HFF-Myc (cell line): ENCODE results near the gene RNF208.

Experiments used
- DNase-seq: peaks from one replicate; pipeline ENCODE4 v3.0.0-alpha.2; 2011; ENCODE audit warnings: low read depth; ENCODE audit errors: extremely low read depth
- H3K4me3 ChIP-seq: replicated peaks from 2 replicates; pipeline ENCODE4 v1.5.1; 2011; ENCODE audit warnings: low read depth, mild to moderate bottlenecking, control low read depth, low read length
- CTCF ChIP-seq: IDR thresholded peaks from 2 replicates; pipeline ENCODE4 v1.5.1; 2012; ENCODE audit warnings: mild to moderate bottlenecking, low read depth, low read length, control low read depth; ENCODE audit errors: missing control alignments

RNF208 gene

DNA sequence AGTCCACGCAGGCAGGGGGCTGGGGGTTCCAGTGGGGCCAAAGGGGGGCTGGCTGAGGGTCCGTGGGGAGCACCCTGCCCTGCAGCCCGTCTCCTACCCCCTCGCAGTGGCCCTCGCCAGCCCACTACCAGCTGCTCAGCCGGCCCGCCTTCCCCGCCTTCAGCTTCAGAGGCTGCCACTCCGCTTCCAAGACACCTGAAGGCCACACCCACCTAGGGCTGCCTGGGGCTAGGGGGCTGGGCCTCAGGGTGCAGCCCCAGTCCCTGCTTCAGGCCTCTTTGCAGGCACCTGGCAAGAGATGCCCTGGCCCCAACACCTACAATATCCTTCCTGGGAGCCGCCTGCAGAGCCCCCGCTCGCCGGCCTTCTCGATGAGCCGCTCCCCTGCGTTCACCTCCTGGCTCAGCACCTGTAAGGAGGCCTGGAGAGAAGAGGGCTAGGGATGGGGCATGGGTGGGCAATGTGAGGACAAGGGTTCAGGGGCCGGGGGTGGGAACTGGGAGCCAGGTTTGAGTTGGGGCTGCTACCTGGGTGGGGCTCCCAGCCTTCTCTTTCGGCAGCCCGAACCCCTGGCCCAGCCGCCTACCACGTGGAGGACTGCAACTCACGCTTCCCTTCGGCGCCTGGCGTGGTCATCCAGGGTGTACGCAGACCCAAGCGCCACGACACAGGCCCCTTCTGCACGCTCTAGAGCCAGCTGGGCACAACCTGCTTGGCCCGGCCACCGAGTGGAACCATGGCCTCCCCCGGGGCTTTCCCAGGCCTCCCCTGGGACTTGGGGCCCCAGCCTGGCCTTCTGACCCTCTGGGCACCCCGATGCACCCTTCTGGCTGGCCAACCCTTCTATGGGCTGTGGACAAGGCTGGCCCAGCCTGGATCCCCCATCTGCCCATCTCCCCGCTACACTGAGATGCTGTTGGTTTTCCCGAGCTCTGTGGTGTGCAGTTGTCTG is 30.8 kb upstream of the RNF208 start:
- DNase-seq = no peak
- TF ChIP-seq CTCF = no peak
- no peak overlapping the region for H3K4me3 ChIP-seq

DNA sequence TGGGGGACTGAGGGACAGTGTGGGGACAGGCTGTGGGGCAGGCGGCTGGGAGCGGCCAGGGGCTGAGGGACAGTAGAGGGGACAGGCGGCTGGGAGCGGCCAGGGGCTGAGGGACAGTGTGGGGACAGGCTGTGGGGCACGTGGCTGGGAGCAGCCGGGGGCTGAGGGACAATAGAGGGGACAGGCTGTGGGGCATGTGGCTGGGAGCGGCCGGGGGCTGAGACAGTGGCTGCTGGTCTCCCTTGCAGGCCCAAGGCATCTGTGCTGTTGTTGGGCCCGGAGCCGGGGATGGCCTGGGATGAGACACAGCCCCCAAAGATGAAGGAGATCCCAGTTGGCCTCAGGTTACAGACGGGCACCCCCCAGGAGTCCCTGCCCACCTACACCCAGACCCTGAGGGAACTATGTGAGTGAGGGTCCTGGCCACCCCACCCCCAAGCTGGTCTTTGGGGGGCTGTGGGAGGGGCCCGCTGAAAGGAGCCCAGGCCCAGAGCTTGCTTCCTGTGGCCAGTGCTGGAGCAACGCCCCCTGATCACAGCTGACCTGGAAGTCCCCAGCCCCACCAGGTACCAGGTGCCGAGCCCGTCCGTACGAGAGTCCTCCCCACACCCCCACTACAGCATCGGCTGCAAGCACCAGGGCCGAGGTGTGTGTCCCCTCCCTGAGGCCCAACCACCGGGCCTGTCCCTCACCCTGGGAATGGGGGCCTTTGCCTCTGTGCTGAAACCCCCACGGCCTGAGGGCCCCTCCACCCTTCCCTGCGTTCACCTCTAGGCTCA is 29.6 kb upstream of the RNF208 start:
- no peak for DNase-seq
- no peak overlapping the region for H3K4me3 ChIP-seq
- no peak for TF ChIP-seq CTCF

DNA sequence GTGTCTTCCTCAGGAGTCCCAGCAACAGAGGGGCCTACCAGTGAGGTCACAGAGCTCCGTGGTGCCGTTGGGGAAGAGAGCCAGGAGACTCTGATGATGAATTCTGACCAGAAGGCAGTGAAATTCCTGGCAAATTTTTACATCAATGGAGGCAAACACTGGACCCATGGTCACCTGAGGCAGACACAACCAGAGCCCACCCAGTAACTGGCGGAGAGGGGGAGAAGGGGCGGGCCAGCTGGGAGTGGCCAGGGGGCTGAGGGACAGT is 29.1 kb upstream of the RNF208 start, which contains the start of gene STPG3:
TSS of gene STPG3 (plus strand) at position 93 of the 268 bp plus-strand sequence. CDS start at position 94, 1 bp downstream.
- no peak for TF ChIP-seq CTCF
- no peak for DNase-seq
- H3K4me3 ChIP-seq = no peak within 1 kb of the TSS

DNA sequence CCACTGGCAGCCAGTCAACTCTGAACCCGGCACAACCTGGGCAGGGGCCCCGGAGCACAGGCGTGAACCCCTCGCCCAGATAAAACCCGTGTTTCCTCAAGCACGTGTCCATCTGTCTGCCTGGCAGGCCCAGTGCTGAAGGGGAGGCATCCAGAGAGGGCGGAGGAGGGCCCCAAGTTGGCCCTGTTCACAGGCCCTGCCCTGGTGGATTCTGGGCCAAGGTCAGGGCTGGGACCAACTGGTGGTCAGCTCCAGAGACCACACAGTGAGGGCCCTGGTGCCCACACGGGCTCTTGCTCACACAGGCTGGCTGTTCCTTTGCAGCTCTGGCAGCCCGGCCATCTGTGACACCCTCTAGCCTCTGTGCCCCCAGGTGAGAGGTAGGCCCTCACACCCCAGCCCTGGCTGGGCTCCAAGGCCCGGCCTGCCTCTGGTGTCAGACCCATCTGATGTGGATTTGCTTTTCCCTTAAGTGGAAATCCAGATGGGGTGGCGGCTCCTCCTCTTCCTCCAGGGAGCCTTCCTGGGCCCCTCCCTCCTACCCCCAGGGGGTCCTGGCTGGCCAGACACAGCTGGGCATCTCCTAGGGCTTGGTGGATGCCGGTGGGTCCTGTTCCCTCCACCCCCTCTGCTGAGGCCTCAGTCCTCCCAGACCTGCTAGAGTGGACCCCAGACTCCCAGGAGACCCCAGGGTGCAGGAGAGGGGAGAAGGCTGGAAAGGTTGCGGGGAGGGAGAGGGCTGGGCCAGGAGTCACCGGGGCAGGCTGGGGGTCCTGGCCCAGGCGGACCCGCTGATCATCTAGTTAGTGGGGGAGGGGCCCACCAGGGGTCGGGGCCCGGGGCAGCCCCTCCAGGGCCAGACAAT is 28.5 kb upstream of the RNF208 start:
- no peak for TF ChIP-seq CTCF
- no peak overlapping the region for H3K4me3 ChIP-seq
- no peak for DNase-seq

DNA sequence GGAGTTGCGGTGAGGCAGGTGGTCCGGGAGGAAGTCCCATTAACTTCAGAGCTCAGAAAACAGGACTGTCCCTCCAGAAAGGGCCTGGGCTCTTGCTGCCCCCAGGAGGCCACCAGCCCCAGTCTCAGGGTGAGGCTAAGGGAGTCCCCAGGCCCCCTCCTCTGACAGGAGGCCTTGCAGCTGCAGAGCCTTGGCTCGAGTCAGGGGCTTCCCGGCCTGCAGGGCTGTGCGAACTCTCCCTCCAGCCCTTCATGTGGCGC is 25.8 kb upstream of the RNF208 start:
- no peak overlapping the region for H3K4me3 ChIP-seq
- no peak for DNase-seq
- no peak for TF ChIP-seq CTCF

- no peak overlapping the region for H3K4me3 ChIP-seq
- TF ChIP-seq CTCF = no peak
- DNase-seq = no peak
These were observed 25.3 kb upstream of the RNF208 start for GRCh38 chr9:137247135-137247915.
